ENCODE measurements around the gene TMEM132C. TPM values are rescaled to one million over a fixed set of nuclear protein-coding genes. Genes with fewer than 3 reads are reported as not detected.

Gene TMEM132C
- total RNA-seq, 2 experiments from 2014 or later, result not detected

- Mint-ChIP-seq H3K36me3 (no peaks in the 10 kb centered on the region), H3K27ac (no peak overlapping the region), H3K4me3 (no peak overlapping the region), H3K27me3 (no peaks in the 10 kb centered on the region), H3K4me1 (ENCODE audit: low read depth) (no peaks in the 10 kb centered on the region), H3K9me3 (peaks cover 6% of the 10 kb centered on the region)
- CTCF ChIA-PET, result no interaction called here
- intact Hi-C loops (cut with micrococcal nuclease), result no loop called here
- POLR2A ChIA-PET, result no interaction called here
- no peak for DNase-seq
Observed at GRCh38 chr12:128711486-128711885, 444.5 kb downstream of the TMEM132C start.

GRCh38 chr12:128712622-128713021, 445.7 kb downstream of the TMEM132C start:
- H3K4me3 Mint-ChIP-seq, result no peak overlapping the region
- intact Hi-C loops (cut with micrococcal nuclease), result no loop called here
- H3K27ac Mint-ChIP-seq, result no peak overlapping the region
- H3K27me3 Mint-ChIP-seq, result no peaks in the 10 kb centered on the region
- ChIA-PET POLR2A (no interaction called here), CTCF (no interaction called here)
- no peaks in the 10 kb centered on the region for H3K36me3 Mint-ChIP-seq
- no peak for DNase-seq
- no peaks in the 10 kb centered on the region for H3K4me1 Mint-ChIP-seq (ENCODE audit: low read depth)
- H3K9me3 Mint-ChIP-seq, result peaks cover 11% of the 10 kb centered on the region

GRCh38 chr12:128715485-128715884, 448.5 kb downstream of the TMEM132C start:
- ChIA-PET CTCF (no interaction called here), POLR2A (no interaction called here)
- no peaks in the 10 kb centered on the region for H3K36me3 Mint-ChIP-seq
- intact Hi-C loops (cut with micrococcal nuclease), result no loop called here
- H3K4me3 Mint-ChIP-seq, result no peak overlapping the region
- H3K27ac Mint-ChIP-seq, result no peak overlapping the region
- no peaks in the 10 kb centered on the region for H3K27me3 Mint-ChIP-seq
- H3K9me3 Mint-ChIP-seq, result peaks cover 13% of the 10 kb centered on the region
- no peaks in the 10 kb centered on the region for H3K4me1 Mint-ChIP-seq (ENCODE audit: low read depth)
- no peak for DNase-seq

GRCh38 chr12:128724468-128725046, 457.6 kb downstream of the TMEM132C start:
- DNase-seq, result no peak
- H3K27ac Mint-ChIP-seq, result no peak overlapping the region
- H3K4me3 Mint-ChIP-seq, result no peak overlapping the region
- peaks cover 2% of the 10 kb centered on the region for H3K9me3 Mint-ChIP-seq
- H3K27me3 Mint-ChIP-seq, result peaks cover 11% of the 10 kb centered on the region
- H3K4me1 Mint-ChIP-seq (ENCODE audit: low read depth), result no peaks in the 10 kb centered on the region
- intact Hi-C loops (cut with micrococcal nuclease), result no loop called here
- POLR2A ChIA-PET, result no interaction called here
- CTCF ChIA-PET, result no interaction called here
- no peaks in the 10 kb centered on the region for H3K36me3 Mint-ChIP-seq

- DNase-seq, result no peak
- ChIA-PET POLR2A (no interaction called here), CTCF (no interaction called here)
- Mint-ChIP-seq H3K27me3 (peaks cover 12% of the 10 kb centered on the region), H3K4me3 (no peak overlapping the region), H3K36me3 (no peaks in the 10 kb centered on the region), H3K9me3 (no peaks in the 10 kb centered on the region), H3K4me1 (ENCODE audit: low read depth) (no peaks in the 10 kb centered on the region), H3K27ac (no peak overlapping the region)
- intact Hi-C loops (cut with micrococcal nuclease), result no loop called here
Observed at GRCh38 chr12:128726886-128727285, 459.9 kb downstream of the TMEM132C start.

- Mint-ChIP-seq H3K9me3 (no peaks in the 10 kb centered on the region), H3K4me3 (no peak overlapping the region), H3K27ac (no peak overlapping the region), H3K4me1 (ENCODE audit: low read depth) (no peaks in the 10 kb centered on the region), H3K27me3 (peaks cover 10% of the 10 kb centered on the region), H3K36me3 (no peaks in the 10 kb centered on the region)
- intact Hi-C loops (cut with micrococcal nuclease), result no loop called here
- DNase-seq, result no peak
- ChIA-PET CTCF (no interaction called here), POLR2A (no interaction called here)
Observed at GRCh38 chr12:128727461-128727860, 460.5 kb downstream of the TMEM132C start.

GRCh38 chr12:128727999-128728398, 461.0 kb downstream of the TMEM132C start:
- DNase-seq, result no peak
- ChIA-PET POLR2A (no interaction called here), CTCF (no interaction called here)
- no peaks in the 10 kb centered on the region for H3K4me1 Mint-ChIP-seq (ENCODE audit: low read depth)
- no peaks in the 10 kb centered on the region for H3K9me3 Mint-ChIP-seq
- H3K27me3 Mint-ChIP-seq, result peaks cover 10% of the 10 kb centered on the region
- H3K27ac Mint-ChIP-seq, result no peak overlapping the region
- intact Hi-C loops (cut with micrococcal nuclease), result no loop called here
- H3K36me3 Mint-ChIP-seq, result no peaks in the 10 kb centered on the region
- no peak overlapping the region for H3K4me3 Mint-ChIP-seq

- no peak overlapping the region for H3K27ac Mint-ChIP-seq
Observed at GRCh38 chr12:128729628-128730121, 462.7 kb downstream of the TMEM132C start.

GRCh38 chr12:128734371-128734770, 467.4 kb downstream of the TMEM132C start:
- ChIA-PET POLR2A (no interaction called here), CTCF (no interaction called here)
- DNase-seq, result no peak
- intact Hi-C loops (cut with micrococcal nuclease), result no loop called here
- H3K27ac Mint-ChIP-seq, result no peak overlapping the region
- no peaks in the 10 kb centered on the region for H3K4me1 Mint-ChIP-seq (ENCODE audit: low read depth)
- H3K9me3 Mint-ChIP-seq, result peaks cover 8% of the 10 kb centered on the region
- H3K36me3 Mint-ChIP-seq, result no peaks in the 10 kb centered on the region
- H3K4me3 Mint-ChIP-seq, result no peak overlapping the region
- H3K27me3 Mint-ChIP-seq, result peaks cover 8% of the 10 kb centered on the region

More at GRCh38 chr12:128729628-128730121, 462.7 kb downstream of the TMEM132C start:
- H3K4me3 Mint-ChIP-seq, result no peak overlapping the region
- DNase-seq, result no peak
- H3K4me1 Mint-ChIP-seq (ENCODE audit: low read depth), result no peaks in the 10 kb centered on the region
- no peaks in the 10 kb centered on the region for H3K9me3 Mint-ChIP-seq
- peaks cover 14% of the 10 kb centered on the region for H3K27me3 Mint-ChIP-seq
- POLR2A ChIA-PET, result no interaction called here
- CTCF ChIA-PET, result no interaction called here
- no peaks in the 10 kb centered on the region for H3K36me3 Mint-ChIP-seq
- intact Hi-C loops (cut with micrococcal nuclease), result no loop called here

- CTCF ChIA-PET, result no interaction called here
- POLR2A ChIA-PET, result no interaction called here
- no peak overlapping the region for H3K4me3 Mint-ChIP-seq
- peaks cover 5% of the 10 kb centered on the region for H3K27me3 Mint-ChIP-seq
- H3K27ac Mint-ChIP-seq, result no peak overlapping the region
- intact Hi-C loops (cut with micrococcal nuclease), result no loop called here
- no peak for DNase-seq
- H3K36me3 Mint-ChIP-seq, result no peaks in the 10 kb centered on the region
- H3K4me1 Mint-ChIP-seq (ENCODE audit: low read depth), result no peaks in the 10 kb centered on the region
- peaks cover 10% of the 10 kb centered on the region for H3K9me3 Mint-ChIP-seq
Observed at GRCh38 chr12:128737292-128737966, 470.5 kb downstream of the TMEM132C start.

- intact Hi-C loops (cut with micrococcal nuclease), result no loop called here
- Mint-ChIP-seq H3K4me1 (ENCODE audit: low read depth) (no peaks in the 10 kb centered on the region), H3K36me3 (no peaks in the 10 kb centered on the region), H3K27me3 (peaks cover 5% of the 10 kb centered on the region), H3K9me3 (peaks cover 7% of the 10 kb centered on the region), H3K27ac (no peak overlapping the region), H3K4me3 (no peak overlapping the region)
- ChIA-PET CTCF (interaction anchor here (0.6 kb wide), 1 partner anchor 197 kb away, joined by 3 read pairs; no protein-coding TSS in a partner anchor), POLR2A (no interaction called here)
- DNase-seq, result no peak
Observed at GRCh38 chr12:128743916-128744315, 476.9 kb downstream of the TMEM132C start.

GRCh38 chr12:128745772-128746689, 479.1 kb downstream of the TMEM132C start:
- ChIA-PET POLR2A (no interaction called here), CTCF (no interaction called here)
- no peaks in the 10 kb centered on the region for H3K9me3 Mint-ChIP-seq
- H3K4me3 Mint-ChIP-seq, result no peak overlapping the region
- no peaks in the 10 kb centered on the region for H3K4me1 Mint-ChIP-seq (ENCODE audit: low read depth)
- DNase-seq, result no peak
- no peaks in the 10 kb centered on the region for H3K36me3 Mint-ChIP-seq
- peaks cover 5% of the 10 kb centered on the region for H3K27me3 Mint-ChIP-seq
- intact Hi-C loops (cut with micrococcal nuclease), result no loop called here
- H3K27ac Mint-ChIP-seq, result no peak overlapping the region
